Stimulated activated CD8-positive, alpha-beta memory T cell treated with anti-CD3 and anti-CD28 coated beads, Interleukin-7, amount 100 ng/mL, for 1 hour (primary cell): ENCODE measurements around the gene YPEL2.

Source experiments
- DNase-seq, 2 donors: peaks; one replicate each; pipeline ENCODE4 v3.0.0-alpha.2; 2020; ENCODE audit warnings: low read depth in 2 of 2

YPEL2 gene

DNA sequence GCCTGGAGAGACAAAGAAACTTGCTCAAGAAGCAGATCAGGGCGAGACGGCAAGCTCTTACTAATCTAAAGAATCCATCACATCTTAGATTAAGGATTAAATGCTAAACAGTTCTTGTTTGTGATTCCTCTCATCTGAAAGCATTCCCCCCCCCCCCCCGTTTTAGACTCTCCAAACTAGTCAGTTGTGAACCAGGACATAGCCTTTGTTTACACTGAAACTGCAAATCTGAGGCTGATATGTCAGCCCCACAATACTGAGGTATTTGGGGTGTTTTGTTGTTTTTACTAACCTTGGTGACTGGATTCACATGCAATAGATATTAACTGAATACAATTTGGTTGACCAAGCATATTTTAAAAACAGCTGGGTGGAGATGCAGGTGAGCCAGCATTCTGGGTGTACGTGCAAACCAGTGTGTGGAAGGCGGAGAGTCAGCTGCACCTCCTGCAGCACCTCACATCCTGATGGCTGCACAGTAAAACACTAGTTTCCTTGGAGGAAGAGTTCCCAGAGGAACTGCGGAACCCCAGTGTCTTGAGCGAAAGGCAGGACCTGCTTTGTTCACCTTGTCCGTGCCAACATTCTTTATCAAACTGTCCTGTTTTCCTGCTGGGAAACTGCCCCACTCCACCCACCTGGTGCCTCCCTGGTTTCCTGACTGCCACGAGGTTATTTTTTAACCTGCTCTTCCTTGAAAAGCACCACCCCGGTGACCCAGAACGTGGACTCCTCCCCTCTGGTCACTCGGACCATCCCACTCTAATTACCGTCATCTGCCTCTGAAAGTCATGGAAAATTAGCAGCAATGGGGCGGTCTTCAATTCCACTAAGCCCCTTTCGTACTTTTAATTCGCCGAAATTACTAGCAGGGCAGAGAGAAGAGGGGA, 1.2 kb upstream of the YPEL2 start:
- no peak for DNase-seq

DNA sequence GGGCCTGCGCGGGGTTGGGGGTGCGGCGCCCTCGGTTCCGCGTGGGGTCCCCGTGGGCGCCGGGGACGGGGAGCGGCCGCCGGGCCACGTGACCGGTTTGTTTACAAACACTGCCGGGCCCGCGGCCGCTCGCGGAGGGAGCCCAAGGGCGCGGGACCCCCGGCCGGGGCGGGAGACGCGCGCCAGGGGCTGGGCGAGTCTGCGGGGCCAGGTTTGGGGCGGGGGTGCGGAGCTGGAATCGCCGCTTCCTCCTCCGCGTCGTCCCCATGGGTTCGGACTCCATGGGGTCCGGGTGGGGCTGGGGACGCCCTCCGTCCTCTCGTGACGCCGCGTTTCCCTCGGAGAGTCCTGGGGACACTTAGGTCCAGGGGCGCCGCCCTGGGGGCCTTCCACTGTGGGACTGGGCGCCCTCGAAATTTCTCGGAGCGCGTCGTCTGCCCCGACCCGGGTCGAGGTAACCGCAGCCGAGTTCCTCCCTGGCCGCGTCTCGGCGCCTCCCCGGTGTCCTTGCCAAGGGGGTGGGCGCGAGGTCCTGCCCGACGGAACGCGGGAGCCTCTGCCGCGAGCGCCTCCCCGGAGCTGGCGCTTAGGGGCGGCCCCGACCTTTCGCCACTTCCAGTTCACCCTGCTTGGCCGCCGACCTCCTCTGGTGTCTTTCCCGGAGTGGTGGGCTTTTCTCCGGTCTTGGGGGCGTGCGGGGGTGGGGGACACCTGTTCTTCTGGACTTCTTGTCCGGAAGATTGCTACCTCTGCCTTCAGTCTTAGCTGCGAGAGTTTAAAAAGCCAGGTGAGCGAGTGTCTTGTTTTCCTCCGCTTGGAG, 684 bp downstream of the YPEL2 start:
- DNase-seq = no peak

DNA sequence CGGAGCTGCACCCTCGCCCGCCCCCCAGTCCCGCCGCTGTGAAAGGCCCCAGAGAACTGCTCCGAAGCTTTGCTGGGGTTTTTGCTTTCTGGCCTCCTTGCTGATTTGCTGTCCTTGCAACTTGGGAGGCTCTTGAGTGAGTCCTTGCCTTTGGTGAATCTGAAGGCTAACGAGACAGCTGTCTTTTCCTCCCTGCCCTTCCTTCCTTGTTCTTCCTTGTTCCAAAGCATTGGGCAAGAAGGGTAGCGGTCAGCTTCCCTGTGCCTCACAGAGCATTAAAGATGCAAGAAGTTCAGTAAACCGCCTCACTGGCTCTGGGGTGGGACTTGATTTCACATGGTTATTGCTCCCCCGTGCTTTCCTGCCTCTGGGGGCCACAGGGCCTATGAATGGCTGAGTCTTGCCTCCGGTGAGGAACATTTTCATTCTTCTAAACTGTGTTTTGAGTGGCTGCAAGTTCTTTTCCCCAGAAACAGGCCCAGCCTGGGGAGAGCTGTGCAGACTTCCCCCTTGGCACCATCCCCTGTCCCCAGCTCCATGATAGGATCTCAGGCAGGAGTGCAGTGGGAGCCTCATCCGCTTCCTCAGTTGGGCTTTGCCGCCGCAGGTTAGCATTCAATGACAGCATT, 1.4 kb downstream of the YPEL2 start:
- no peak for DNase-seq

DNA sequence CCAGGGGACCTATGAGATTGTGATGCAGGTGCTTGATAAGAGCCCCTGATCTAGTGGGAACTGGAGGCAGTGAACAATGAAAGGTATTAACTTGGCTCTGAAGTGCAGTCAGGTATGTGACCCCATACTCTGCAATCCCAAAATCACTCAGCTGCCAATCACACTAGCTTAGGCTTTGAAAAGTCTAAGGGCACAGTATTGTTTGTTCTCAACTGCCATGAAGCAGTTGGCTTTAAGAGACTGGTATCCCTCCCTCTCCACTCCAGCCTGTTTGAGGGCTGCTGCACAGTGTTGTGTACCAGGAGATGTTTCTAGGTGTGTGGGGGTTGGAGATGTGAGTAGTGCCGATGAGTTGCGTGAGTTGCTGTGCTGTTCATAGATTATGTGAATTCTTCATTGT, 2.4 kb downstream of the YPEL2 start:
- DNase-seq = no peak

DNA sequence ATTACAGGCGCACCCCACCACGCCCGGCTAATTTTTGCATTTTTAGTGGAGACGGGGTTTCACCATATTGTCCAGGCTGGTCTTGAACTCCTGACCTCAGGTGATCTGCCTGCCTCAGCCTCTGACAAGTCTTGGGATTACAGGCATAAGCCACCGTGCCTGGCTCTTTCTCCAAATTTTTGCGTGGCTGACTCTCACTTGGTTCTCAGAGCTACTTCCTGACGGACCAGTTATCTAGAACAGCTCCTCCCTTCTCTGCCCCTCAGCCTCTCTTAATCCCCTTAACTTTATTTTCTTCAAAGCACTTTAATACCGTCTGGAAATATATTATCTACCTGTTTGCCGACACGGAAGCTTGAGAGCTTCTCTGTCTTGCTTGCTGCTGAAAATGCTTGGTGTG, 4.2 kb downstream of the YPEL2 start:
- no peak for DNase-seq

DNA sequence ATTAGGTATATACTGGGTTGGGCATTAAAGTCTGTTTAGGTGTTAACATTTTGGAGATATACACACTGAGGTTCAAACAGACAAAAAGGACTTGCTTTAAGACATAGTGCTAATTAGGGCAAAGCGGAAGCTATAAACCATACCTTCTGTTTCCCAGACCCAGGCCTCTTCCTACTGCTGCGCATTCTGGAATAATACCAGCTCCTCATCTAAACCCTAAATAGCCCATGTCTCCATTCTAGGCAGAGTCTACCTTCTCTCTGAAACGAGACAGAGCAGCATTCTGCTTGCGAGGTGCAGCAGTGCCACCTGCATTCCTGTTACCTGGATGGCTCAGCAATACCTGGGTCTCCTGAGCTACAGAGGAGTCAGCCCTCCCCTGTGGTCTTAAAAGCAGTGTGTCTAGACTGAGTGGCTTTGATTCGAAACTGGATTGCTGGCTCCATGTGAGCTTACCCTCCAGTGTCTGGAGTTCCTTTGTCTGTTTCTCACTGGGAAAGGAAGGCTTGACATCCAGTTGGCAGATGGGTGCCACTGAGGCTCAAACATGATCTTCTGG, 6.4 kb downstream of the YPEL2 start:
- no peak for DNase-seq

DNA sequence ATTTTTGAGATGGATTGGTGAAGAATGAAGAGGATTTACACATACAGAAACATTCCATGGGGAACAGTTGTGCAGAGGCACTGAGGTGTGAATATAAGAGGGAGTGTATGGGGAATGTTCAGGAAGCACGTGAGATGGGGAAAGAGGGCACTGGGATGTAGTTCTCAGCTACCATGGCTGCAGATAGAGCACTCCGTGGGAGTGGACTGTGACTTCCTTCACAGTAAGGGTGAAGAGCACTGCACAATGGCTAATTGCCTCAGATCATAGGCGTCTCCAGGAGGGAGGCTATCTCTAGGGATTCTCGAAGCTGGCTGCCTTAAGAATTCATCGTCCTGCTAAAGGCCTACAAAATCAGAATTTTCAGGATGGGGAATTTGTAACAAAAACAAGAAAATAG, 7.0 kb downstream of the YPEL2 start:
- DNase-seq = no peak

DNA sequence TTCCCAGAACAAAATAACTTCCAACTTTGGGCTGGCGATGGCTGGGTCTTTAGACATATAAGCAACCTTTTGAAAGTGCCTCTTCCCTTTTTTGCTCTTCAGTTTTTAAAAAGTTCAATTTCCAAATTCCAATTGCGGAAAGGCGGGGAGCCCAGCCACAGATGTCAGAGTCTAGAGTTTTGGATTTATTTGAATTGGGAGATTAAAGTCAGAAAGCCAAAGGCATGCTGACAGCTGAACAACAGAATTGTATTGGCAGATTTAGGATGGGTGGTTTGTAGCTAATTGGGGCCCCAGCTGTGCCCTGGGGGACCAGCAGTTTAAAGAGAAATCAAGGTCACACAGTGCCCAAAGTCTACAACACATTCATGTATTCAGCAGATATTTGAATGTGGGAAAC, 10.5 kb downstream of the YPEL2 start:
- no peak for DNase-seq

DNA sequence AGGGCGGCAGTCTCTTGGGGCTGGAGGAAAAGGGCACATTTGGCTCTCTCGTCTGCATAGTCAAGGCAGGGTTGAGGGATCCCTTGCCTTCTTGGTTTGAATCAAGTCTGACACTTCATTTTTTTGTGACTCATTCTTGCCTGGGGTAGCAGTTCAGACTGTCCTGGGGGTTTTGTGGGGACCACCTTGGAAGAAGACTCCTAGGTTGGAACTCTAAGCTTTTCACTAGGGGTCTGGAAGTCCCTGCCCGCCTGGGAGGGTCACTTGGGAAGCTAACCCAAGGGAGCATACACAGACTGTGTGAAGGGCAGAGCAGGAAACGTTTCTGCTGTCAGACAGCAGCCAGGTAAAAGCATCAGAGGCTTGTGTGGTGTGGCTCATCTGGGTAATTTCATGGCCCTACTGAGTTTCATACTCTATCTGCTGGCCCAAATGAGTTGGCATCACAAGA, 11.3 kb downstream of the YPEL2 start:
- no peak for DNase-seq

DNA sequence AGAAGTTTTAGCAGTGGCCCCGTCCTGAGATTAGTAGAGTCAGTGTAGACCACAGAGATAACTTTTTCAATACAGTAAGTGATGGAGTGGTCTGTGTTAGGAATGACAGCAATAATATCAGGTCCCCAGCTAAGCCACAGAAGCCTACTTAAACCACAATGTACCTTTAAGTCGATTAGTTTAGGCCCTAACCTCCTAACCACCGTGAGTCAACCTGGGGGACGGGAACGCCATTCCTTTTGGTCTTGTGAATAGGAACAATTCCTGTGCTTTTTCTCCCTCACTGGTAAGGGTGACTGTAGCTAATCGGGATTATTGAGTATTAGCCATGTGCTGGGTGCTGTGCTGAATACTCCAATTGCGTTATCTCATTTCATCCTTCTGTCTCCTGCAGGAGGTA, 14.0 kb downstream of the YPEL2 start:
- DNase-seq = no peak

DNA sequence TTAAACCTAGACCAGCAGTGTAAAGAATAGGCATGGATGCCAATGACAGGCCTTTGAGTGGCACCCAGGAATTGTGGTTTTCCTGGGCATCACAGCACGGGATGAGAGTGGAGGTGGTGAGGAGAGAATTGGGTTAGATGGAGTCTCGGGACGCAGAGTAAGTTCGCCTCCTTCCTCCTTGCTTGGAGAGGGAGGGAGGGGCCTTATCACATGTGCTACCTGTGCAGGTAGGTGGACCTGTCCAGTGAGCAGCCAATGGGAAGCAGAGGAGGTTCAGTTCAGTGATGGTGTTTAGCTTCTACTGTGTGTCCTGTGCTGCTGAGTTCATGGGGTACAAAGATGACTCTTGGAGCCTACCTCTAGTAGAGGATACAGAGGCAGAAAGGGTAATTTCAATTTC, 14.9 kb downstream of the YPEL2 start:
- no peak for DNase-seq

DNA sequence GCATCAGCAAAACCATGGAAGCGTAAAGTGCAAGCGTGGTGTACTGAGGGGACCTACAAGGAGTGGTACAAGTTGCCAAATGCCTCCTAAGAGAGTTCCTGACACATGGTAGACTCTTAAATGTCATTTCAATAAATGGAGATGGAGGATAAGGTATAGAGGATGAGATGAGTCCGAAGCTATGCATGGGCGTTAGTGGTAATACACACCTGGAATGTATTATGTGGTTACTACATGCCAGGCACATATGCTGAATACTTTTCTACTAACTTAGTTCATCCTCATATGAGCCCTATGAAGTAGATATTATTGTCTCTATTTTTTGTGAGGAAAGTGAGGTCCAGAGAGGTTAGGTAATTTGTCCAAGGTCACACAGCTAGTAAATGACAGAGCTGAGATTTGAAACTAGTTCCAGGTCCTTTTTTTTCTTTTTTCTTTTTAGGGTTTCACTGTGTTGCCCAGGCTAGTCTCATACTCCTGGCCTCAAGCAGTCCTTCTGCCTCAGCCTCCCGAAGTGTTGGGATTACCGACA, 15.5 kb downstream of the YPEL2 start:
- DNase-seq = no peak

DNA sequence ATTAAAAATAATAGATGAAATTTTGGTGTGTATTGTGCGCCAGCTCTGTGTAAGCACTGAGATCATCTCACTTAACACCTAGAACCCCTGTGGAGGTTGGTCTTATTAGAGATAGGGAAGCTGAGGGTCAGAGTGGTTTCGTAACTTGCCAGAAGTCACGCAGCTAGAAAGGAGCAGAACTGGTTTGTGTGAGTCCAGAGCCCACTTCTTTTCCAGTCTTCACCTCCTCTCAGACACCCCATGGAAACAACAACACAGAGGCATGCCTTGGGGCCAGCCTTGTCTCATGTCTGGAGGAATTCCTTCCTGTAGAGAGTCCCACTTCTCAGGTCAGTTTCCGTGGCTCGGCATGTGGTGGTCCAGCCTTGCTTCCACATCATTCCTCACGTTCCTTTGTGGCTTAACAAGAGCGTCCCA, 16.5 kb downstream of the YPEL2 start:
- DNase-seq = no peak

DNA sequence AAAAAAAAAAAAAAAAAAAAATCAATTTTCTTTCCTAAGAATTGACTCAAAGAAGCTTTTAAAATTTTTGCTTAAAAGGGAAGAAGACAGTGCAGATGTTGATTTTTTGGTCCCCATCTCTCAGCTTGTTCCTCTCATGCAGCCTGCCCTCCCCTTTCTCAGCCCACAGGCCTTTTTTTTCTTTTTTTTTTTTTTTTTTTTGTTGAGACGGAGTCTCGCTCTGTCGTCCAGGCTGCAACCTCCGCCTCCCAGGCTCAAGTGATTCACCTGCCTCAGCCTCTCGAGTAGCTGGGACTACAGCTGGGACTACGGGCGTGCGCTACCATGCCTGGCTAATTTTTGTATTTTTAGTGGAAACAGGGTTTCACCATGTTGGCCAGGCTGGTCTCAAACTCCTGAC, 17.7 kb downstream of the YPEL2 start:
- DNase-seq = no peak

DNA sequence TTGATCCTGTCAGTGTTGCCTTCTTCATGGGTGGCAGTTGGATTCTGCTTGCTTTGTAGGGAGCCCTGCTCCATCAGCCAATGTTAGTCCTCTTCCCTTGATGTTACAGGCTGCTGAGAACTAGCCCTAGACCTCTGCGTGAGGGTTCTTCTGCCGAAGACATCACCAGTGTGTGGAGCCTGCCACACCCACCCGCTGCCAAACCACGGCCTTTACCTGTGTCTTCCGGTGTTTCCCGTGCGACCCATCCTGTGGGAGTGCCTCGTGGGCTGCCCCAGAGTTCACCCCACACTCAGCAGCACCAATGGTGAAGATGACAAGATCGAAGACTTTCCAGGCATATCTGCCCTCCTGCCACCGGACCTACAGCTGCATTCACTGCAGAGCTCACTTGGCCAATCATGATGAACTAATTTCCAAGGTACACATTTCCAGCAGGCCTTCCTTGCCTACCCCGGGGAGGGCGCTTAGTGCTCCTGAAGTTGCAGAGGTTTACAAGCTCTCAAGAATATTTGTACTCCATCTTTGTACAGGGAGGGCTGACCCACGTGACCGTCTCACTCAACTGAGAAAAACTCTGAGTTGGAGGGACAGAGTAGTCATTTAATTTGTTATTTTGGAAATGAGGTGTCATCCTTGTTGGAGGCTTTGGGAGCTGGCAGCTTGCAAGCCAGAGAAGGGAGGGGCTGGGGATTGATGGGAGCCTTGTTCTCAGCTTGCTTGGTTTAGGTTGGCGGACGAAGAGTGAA, 21.8 kb downstream of the YPEL2 start:
- DNase-seq = no peak

DNA sequence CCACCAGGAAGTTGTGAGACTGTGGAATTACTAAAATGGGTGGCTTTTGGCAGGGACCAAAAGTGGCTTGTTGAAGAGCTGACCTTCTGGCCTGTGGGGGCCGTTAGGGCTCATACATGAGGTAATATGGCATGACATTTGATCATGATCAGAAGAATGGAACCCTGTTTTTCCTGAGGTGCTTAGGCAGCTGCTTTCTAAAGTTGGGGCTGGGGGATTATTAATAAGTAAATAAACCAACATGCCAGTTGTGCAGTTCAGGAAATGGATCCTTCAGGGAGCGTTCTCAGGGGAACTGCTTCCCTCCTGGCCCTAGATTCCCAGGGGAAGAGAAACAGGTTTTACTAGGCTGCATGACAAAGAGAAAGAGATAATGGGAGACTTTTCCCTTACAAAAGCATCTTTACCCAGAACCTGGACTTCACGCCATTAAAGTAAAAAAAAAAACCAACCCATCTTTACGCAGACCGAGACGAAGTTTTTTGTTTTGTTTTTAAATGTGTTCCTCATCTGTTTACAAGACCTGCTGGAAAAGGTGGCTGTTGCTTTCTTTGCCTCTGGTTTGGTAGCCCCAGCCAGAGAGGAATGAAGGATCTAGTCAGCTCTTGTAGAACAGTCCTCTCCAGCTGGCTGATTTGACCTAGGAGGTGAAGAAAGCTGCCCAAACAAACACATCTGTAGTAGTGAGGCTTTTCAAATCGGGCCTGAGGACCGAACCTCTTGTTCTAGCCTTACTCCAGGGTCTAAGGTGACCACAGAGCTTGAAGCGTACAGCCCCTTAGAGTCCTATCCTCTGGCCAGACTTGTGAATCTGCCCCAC, 22.7 kb downstream of the YPEL2 start:
- DNase-seq = no peak

DNA sequence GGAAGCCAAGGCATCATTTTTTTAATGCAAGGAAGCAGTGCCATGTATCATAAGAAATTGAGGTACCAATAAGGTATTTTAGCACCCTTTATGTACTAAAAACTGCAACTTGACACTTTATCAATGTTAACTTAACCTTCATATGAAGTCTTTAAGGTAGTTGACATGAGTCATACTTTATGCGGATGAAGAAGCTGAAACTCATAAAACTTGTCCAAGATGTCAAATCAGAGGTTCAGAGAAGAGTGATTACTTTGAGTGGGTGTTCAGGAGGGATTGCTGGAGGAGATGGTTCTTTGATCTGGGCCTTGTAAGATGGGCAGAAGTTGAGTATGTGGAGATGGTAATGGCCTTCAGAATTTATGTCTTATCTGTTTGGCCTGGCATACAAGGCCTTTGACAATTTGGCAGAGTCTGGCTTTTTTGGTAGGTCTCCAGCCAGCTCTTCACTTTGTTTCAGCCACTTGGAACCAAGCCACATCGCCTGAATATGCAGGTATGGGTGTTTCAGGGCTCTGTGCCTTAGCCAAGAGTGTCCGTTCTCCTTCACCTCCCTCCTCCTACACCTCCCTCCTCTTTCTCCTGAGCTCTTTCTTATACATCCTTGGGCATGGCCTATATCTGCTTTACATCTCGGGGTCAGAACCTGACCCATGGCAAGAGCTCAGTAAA, 23.7 kb downstream of the YPEL2 start:
- no peak for DNase-seq

DNA sequence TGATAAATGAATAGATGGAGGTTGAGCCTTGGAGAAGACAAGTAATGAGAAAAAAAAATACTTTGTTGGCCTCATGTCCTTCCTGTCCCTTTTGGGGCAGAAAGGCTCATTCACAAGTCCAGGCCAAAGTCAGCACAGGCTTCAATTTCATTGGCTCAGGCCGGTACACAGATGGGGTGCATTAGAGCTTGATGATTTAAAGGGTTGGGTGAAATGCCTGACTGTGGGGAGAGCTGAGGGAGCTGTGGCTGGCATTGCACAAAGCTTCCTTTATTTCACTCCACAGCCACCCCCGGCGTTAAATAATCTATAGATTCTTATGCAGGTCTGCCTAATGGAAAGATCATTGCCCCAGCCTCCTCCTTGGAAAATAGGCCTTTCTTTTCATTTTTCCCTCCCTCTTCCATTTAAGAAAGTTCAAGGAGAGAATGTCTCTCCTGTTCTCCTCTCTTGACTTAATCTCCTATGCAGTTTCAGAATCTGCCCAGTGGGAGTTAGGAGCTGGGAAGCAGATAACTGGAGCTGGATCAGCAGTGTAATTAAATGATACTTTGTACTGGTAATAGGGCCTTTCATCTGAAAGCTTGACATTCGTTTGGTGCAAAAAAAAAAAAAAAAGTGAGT, 24.4 kb downstream of the YPEL2 start:
- no peak for DNase-seq

DNA sequence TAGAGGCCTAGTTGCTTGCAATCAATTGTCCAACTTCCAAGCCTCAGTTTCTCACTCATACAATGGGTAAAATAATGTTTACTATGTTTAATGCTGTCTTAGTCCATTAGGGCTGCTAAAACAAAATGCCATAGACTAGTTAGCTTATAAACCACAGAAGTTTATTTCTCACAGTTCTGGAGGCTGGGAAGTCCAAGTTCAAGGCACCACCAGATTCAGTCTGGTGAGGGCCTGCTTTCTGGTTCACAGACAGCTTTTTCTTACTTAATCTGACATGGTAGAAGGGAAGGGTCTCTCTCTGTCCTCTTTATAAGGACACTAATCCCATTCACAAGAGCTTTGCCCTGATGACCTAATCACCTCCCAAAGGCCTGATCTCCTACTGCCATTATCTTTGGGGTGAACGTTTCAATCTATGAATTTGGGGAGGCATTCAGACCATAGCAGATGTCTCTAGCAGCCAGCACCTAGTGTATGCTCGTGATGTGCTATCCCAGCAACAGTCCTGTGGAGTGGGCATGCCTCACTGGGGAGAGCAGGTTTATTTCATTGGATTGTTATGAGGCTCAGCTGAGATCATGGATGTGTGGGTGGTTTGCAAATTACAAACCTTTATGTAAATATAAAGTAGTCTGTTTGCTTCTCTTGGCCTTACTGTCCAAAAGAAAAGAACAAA, 25.2 kb downstream of the YPEL2 start:
- DNase-seq = no peak
